GM18909 (cell line): ENCODE data around the gene AQP2.
A peak's percentile ranks its signal among the peaks of the same experiment; 100 is the strongest.

Source experiments
- ATAC-seq: cut with Tn5 transposase; IDR thresholded peaks from one replicate; pipeline ENCODE4 v1.9.1; 2021; ENCODE audit warnings: mild to moderate bottlenecking; ENCODE audit not compliant: unreplicated experiment, poor library complexity

AQP2 gene

DNA sequence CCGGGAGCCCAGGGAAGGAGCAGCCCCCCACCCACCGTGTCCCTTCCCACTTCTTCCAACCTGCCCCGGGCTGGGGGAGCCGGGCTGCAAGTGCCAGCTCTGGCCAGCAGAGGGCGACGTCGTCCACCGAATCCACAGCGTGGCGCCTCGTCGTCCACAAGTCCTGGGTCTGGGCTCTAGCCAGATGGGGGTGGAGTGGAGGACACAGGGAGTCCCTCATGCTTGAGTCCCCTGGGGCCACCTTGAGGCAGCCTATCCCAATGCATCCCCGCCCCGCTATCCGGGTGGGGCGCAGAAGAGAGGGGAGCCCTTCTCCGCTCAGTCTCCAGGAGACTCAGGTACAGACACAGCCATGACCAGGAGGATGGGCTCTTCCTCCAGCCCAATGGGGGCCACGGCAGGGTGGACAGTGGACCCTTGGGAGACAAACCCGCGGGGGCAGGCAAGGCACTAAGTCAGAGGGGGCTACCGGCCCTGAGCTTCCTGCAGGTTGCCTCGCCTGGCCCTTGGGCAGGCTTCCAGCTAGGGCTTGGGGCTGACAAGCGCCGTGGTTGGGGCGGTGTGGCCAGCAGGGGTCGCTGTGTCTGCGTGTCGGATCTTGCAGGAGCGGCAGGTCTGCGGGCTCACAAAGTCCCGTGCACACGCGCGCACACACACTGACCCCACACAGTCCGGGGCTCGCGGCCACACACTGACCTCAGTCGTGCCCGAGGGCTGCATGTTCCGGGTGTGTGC, 16.7 kb downstream of the AQP2 start:
- peak; percentile 71 for ATAC-seq

DNA sequence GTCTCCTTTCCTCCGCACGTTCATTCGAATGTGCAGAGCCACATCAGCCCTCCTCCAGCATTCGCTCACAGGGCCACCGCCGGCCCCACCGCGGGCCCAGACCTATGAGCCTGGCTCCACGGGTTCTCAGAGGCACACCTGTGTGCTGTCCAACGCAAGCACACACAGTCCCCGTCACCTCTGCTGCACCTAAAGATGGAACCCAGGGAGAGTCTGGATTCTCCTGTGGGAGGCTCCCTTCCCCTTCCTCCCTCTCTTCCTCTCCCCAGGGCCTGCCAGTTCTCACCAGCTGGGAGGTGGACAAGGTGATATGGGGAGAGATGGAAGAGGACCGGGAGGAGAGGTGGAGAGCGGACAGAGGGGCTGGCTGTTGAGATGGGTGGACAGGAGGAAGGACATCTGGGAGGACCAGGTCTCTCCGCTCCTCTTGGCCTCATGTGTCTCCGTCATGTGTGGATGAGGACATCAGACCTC, 17.3 kb downstream of the AQP2 start:
- ATAC-seq = no peak

DNA sequence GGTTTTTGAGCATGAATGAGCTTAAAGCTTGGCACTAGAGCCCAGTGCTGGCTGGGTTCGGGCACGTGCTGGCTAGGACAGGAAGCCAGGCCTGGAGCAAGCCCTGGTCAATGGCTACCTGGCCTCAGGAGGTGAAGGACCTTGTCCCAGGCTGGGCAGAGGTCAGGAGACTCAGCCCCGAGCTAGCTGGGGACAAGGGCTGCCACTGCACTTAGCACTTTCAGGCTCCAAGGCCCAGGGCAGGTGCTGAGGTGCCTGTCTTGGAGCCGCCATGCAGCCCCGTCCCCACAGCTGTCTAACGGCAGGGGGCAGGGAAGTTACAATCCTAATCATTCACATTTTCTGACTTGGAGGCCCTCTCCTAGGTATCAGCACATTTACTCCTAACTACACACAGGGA, 17.9 kb downstream of the AQP2 start:
- no peak for ATAC-seq

DNA sequence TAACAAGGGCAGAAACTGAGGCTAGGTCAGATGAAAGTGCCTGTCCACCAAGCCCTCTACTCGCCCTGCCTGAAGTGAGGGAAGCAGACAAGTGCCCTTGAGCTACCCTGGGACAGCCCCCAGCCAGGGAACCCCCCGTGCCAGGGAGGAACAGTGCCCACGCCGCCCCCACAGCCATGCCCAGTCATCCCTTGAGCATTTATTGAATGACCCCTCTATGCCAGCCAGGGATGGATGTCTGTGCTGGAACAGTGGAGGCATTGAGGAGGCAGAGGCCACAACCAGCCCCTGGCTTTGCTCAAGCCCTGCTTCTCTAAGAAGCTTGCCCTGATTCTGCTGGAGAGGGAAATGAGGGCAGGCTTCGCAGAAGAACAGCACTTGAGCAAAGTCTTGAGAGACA, 18.5 kb downstream of the AQP2 start:
- no peak for ATAC-seq

DNA sequence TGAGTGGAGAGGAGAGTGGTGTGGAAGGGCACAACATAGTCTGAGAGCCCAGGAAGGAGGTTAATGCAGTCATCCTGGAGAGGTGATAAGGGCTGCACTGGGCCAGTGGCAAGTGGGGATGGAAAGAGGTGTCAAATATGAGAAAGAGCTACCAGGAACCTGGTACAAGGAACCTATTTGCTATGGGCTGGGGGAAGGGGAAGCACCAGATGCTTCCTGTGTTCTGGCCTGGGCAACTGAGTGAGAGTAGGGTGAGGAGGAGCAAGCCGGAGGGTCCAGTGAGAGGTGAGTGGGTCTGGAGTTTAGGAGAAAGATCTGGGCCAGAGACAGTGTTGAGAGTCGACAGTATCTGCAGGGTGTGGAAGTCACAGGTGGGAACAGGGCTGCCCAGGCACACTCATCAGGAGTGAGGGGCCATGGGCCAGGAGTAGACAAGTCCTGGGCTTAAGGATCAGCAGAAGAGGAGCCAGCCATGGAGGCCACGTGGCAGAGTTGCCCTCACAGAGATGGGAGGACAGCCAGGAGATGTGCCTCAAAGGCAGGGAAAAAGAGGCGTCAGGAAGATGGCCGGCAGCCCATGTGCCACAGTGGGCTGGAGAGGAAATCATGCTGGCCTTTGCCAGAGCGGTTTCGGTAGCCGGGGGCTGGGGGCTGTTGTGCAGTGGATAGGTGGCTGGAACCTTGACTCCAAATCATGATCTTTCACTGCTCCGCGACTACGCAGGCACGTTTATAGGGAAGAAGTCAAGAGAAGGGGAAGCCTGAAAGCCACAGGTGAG, 19.3 kb downstream of the AQP2 start:
- ATAC-seq = no peak

DNA sequence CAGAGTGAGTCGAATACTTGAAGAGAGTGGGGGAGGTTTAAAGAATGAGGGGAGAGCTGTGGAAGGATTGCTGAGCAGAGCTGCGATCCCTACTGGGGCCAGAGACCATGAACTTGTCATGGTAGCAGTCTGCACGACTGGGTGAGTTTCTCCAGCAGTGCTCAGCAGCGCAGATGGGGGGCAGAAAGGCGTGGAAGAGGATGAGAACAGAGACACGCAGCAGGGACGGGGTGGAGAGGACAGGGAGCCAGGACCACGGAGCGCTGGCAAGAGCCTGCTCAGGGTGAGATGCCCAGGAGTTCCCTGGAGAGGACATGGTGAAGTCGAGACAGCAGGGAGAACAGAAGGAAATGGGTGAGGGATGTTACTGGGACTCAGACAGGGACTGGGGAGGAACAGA, 20.1 kb downstream of the AQP2 start:
- no peak for ATAC-seq

DNA sequence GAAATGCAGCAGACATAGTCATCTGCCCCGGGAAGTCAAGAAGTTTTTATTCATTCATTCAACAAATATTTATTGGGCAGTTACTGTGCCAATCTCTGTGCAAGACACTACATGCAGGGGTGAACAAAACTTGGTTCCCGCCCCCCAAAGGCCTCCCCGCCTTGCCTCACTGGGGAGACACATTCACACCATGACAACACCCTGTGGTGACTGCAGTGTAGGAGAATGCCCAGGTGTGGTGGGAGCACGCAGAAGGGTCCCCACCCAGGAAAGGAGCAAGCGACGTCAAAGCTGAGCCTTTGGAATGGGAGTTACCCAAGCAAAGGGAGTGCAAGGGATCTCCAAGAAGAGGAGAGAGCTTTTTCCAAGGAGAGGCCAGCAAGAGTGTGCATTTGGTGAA, 20.6 kb downstream of the AQP2 start:
- no peak for ATAC-seq

DNA sequence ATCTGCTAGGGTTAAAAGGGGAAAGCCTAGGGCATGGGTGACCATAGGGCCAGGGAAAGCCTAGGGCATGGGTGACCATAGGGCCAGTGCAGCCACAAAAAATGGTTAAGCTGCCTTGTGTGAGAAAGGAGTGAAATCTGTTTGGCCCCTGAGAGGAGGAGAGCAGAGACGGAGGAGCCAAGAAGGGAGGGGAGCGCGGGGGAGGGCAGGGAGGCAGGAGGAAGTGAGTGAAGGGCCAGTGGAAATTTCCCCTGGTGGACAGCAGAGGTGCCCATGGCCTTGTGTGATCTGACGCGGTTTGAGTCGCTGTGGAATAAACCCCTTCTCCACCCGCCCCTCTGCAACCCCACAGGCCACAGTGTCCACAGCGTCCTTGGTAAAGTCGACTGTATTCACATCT, 21.6 kb downstream of the AQP2 start:
- no peak for ATAC-seq

DNA sequence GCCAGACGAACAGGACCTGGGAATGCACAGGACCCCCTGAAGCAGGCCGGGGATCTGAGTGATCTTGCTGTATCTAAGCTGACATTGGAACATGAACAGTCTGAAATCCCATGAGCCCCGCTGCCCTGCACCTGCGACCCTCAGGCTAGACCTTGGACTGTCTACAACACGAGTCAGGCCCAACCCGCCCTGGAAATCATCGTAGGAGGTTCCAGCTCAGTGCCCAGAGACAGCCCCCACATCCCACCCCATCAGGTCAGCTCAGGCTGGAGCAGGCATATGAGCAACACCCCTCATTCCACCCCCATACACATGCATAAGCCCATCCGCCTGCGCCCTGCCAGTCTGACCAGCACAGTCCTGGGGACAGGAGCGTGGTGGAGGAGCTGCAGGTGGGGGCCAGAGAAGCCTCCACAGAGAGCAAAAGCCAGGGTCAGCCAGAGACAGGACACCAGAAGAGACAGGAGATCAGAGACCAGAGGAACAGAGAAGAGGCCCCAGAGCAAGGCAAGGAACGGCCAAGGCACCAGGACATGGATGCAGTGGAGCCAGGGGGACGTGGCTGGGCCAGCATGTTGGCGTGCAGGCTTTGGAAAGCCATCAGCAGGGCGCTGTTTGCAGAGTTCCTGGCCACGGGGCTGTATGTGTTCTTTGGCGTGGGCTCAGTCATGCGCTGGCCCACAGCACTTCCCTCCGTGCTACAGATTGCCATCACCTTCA, 22.3 kb downstream of the AQP2 start, which contains the start of gene AQP6:
TSS of gene AQP6 (plus strand) at position 307 of the 720 bp plus-strand sequence. CDS start at position 534, 227 bp downstream.
- no peak for ATAC-seq

DNA sequence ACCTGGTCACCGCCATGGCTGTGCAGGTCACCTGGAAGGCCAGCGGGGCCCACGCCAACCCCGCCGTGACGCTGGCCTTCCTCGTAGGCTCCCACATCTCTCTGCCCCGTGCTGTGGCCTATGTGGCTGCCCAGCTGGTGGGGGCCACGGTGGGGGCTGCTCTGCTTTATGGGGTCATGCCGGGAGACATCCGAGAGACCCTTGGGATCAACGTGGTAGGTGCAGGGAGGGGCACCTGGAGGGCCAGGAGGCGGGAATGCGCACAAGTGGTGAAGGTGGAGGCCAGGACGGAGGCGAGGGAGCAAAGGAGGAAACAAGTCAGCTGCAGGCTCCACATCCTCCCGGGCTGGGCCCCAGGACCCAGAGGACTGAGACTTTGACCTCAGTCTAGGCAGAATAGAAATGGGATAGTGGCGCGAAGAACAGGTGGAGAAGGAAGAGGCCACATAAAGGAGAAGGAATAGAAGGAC, 22.9 kb downstream of the AQP2 start:
- ATAC-seq = no peak

DNA sequence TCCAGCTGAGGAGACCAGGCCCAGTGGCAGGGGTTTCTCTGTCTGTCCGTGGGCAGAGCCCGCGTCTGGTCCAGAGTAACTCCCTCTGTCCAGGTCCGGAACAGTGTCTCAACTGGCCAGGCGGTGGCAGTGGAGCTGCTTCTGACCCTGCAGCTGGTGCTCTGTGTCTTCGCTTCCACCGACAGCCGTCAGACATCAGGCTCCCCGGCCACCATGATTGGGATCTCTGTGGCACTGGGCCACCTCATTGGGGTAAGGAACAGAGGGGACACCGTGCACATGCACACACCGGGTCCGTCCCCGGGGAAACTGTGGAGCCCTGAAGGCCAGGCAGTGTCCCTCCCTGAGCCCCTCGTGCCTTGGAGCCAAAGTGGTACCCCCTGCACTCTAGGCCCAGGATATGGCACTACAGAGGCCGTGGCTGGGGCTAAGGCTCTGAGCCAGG, 23.7 kb downstream of the AQP2 start:
- ATAC-seq = no peak

DNA sequence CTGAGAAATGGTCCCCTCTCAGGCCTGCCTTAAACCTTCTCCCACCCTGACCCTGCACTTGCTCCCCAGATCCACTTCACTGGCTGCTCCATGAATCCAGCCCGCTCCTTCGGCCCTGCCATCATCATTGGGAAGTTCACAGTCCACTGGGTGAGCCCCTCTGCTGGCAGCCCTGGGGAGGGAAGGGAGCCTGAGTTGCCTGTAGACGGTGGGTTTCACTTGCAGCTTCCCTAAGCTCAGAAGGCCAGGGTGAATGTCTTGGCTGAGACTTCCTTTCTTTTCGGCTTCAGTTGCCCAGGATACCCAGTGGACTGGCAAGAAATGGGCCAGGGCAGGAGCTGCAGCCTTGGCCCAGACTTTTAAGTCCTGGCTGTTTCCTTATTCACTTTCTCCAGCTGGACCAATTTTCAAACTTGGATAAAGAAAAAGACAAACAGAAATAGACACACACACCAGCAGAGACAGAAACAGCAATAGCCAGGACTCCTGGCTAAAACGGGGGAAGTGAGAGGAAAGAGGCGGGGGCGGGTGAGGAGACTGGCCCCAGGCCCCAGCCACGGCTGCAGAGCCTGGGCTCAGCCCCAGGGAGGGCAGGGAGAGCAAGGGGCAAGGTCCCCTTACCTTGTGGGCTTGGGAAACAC, 24.3 kb downstream of the AQP2 start:
- ATAC-seq = no peak

DNA sequence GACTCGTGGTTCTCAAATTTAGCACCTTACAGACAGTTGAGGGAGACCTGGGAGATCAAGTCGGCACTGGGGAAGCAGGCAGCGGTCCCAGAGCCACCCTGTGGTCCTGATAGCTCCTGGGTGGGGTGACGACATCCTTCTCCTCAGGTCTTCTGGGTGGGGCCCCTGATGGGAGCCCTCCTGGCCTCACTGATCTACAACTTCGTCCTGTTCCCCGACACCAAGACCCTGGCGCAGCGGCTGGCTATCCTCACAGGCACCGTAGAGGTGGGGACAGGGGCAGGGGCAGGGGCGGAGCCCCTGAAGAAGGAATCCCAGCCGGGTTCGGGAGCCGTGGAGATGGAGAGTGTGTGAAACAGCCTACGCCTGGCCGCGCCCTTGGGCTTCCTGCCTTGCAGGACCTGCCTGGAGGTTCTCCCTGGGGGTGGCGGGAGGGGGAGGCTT, 24.8 kb downstream of the AQP2 start:
- ATAC-seq = no peak

DNA sequence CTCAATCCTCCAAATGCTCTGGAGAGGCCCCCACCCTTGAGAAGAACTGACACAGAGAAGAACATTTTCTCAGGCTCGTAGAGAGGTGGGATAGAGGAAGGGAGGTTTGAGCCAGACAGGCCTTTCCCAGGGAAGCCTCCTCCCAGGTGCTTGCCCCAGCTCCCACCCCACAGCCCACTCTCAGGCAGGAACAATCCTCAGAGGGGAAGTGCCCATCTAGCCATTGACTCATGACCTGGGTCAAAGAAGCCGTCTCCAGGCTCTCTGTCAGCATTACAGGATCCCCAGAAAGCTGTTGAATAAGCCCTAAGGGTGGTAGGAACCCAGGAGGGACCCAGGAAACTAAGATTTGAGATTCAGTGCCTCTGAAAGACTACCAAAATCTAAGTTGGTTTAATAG, 26.0 kb downstream of the AQP2 start:
- no peak for ATAC-seq

DNA sequence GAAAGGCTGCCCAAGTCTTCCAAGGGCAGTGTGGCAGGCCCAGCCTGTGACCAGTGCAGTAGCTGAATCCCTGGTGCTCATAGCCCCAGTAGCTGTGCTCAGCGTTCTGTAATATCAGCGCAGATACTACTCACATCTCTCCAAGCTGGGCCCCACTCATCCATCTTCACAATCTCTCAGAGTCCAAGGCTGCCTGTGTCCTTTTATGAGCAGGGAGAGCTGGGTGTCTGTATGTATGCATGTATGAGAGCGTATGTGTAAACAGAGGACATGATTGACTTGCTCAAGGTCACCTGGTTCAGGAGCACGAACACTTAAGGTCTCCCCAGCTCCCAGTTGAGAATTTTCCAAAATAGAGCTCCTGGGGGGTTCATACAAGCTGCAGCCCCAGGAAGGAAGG, 27.6 kb downstream of the AQP2 start:
- ATAC-seq = no peak

DNA sequence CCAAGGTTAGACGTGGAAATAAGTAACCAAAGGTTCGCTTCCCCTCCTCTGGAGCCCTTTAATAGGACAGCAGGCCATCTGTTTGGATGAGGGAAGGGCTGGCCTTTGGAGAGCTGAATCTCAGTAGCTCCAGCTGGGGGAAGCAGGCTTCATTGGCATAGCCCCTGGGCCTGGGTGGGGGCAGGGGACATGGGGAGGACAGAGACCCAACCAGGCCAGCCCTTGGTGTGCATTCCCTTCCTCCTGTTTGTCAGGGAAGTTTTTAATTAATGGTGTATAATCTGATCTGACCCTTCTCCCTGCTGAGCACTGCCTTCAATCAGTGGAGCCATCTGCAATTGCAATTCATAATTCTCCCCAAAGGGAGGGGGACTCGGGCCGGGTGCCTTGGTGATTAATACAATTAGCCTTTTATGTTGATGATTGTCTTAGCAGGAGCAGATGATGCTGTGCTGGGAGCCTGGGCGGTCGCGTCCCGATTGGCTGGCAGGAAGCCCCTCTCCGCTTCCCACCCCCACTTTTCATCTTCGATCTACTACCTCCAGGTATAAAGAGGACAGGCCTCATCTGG, 28.6 kb downstream of the AQP2 start:
- no peak for ATAC-seq

DNA sequence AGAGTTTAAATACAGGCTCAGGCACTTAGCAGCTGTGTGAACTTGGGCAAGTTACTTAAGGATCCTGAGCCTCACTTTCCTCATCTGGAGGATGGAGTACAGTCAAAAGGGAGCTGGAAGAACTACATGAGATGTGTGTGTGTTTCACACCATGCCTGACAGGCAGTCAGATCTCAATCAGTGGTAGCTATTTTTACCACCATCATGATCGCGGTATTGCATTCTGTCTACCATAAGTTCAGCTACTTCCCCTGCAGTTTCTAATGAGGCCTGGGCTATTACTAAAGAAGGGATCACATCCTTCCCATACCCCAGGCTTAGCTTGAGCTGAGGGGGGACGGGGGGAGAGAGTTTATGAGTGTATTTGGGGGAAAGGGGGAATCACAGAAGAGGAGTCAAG, 29.3 kb downstream of the AQP2 start:
- no peak for ATAC-seq

DNA sequence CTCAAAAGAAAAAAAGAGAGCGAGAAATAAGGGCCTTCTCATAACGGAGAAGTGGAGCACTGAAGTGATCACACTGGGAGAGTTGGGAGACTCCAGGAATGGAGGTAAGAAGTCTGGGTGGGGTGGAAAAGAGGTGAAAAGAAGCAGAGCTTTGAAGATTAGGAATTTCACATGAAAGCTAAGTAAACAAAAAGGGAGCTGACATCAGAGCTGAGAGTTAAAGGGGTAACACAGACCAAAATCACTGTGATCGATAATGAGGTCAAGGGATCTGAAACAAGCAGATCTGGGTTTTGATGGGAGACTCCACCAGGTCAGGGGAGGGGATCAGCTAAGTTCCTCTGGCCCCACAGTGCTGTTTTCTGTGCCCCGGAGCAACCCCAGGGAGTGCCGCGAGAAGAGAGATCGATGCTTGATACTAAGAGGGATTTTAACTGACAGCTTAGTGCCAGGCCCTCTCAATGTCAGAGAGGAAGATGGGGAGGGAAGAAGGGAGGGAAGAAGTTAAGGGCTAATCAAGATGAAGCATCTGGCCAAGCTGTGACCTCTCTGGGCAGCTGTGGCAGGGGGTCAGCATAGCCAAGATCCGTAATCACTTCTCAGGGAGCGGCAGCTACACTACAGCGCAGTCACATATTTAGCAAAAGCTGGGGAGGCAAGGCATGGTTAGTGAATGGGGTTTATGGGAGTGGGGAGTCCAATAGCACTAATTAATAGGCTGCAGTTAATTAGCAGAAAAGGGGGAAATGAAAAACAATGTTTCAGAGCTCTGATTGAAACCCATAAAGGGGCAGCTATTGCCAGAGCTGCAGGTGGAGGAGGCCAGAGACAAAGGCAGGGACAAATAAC, 30.2 kb downstream of the AQP2 start:
- no peak for ATAC-seq
